GM19468 (cell line): ENCODE data around the gene FOSB.
A peak's percentile ranks its signal among the peaks of the same experiment; 100 is the strongest.
"Not testable (repeated sequence)": the region's sequence is repeated elsewhere in the genome, so short reads cannot be mapped to it uniquely, and the experiment has no call there.

Experiments used
- ATAC-seq: cut with Tn5 transposase; IDR thresholded peaks from one replicate; pipeline ENCODE4 v1.9.1; 2021; ENCODE audit warnings: mild to moderate bottlenecking, moderate library complexity, moderate number of reproducible peaks; ENCODE audit not compliant: unreplicated experiment; ENCODE audit errors: extremely low read depth

FOSB gene

DNA sequence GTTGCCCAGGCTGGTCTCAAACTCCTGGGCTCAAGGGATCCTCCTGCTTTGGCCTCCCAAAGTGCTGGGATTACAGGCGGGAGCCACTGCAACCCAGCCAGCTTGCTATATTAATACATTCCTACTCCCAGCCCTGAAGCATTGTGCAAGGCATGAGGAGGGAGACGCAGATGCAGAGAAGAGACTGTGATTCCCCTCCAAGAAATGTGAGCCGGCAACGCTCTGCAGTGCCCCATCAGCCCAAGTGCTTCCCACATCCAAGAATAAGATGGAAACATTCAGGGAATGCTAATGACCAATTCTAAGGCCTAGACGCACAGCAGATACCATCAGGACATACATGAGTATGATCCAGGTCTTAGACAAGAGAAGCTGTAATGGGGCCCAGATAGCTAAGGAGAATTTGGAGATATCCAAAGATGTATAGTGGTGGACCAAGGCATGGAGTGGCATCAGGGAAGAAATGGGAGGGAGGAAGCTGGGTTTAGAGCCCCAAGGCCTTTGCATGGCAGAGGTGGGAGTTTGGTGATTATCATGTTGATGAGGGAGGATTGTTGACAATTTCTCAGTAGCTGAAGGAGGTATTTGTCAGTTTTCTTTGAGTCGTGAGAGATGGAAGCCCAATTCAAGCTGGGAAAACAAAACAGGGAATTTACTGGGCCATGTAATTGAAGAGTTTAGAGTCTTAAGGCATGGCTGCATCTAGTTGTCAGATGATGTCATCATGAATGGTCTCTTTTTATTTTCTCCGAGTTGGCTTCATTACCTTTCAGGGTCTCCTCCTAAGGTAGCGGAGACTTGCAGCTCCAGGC, 33.3 kb downstream of the FOSB start:
- no peak for ATAC-seq

GRCh38 chr19:45501730-45502014, 33.9 kb downstream of the FOSB start:
- ATAC-seq = no peak

- ATAC-seq = no peak
These were observed 34.3 kb downstream of the FOSB start for GRCh38 chr19:45502111-45502510.

DNA sequence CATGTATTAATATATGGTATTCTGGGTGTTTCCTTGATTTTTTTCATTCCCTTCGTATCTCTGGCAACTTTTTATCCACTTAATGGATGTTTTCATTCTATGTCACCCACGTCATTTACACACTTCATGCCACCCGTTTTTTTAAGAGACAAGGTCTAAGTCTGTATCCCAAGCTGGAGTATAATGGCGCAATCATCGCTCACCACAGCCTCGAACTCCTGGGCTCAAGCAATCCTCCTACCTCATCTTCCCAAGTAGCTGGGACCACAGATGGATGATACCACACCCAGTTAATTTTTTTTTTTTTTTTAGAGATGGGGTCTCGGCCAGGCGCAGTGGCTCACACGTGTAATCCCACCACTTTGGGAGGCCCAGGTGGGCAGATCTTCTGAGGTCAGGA, 36.1 kb downstream of the FOSB start:
- no peak for ATAC-seq

DNA sequence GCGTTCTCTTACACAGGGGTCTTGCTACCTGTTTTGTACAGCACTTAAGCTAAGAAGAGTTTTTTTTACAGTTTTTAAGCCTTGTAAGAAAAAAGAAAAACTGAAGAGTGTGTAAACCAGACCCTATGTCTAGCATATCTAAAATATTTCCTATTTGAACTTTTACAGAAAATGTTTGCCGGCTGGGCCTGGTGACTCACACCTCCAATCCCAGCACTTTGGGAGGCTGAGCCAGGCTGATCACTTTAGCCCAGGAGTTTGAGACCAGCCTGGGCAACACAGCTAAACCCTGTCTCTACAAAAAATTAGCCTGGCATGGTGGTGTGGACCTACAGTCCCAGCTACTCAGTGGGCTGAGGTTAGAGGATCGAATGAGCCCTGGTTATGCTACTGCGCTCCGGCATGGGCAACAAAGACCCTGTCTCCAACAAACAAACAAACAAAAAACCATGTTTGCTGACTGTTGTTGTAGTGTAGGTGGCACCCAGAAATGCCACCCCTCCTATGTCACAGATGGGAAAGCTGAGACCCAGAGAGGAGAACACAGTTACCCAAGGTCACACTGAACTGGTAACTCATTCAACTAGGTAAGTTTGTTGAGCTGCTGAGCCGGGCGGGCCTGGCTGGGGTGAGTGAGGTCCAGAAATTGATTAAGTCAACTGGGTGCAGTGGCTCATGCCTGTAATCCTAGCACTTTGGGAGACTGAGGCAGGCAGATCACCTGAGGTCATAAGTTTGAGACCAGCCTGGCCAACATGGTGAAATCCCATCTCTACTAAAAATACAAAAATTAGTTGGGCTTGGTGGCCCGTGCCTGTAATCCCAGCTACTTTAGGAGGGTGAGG, 37.6 kb downstream of the FOSB start:
- ATAC-seq = no peak

- ATAC-seq = no peak
These were observed 38.1 kb downstream of the FOSB start for GRCh38 chr19:45505996-45506245.

DNA sequence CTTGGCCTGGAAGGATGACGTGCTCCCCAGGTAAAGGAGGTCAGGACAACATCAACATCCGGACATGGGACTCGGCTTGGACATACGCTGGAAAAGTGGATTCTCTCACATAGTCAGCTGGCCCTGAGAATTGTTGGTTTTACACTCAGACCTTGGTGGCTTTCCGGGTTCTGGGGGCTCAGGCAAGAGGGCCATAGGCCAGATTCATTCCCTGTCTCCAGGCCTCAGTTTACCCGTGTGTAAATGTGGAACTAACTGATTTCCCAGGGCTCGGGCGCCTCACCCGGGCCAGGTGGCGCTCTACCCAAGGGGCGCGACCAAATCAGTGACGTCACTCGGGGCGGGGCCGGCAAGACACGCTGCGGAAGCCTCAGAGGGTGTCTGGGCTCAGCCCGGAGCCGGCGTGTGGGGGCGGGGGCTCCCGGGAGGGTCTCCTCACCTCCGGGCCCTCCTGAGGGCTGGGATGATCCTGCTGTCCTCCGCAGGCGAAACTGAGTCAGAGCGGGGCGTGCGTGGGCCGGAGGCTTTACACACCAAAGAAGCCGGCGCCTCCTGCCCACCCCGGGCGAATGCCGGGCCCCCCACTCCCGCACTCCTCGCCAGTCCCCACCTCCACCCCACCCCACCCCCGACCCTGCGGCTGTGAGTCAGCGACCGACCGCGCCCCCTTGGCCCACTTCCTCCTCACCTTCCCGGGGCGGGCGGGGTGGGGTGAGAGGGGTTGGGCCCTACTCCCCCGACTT, 38.6 kb downstream of the FOSB start:
- no peak for ATAC-seq

DNA sequence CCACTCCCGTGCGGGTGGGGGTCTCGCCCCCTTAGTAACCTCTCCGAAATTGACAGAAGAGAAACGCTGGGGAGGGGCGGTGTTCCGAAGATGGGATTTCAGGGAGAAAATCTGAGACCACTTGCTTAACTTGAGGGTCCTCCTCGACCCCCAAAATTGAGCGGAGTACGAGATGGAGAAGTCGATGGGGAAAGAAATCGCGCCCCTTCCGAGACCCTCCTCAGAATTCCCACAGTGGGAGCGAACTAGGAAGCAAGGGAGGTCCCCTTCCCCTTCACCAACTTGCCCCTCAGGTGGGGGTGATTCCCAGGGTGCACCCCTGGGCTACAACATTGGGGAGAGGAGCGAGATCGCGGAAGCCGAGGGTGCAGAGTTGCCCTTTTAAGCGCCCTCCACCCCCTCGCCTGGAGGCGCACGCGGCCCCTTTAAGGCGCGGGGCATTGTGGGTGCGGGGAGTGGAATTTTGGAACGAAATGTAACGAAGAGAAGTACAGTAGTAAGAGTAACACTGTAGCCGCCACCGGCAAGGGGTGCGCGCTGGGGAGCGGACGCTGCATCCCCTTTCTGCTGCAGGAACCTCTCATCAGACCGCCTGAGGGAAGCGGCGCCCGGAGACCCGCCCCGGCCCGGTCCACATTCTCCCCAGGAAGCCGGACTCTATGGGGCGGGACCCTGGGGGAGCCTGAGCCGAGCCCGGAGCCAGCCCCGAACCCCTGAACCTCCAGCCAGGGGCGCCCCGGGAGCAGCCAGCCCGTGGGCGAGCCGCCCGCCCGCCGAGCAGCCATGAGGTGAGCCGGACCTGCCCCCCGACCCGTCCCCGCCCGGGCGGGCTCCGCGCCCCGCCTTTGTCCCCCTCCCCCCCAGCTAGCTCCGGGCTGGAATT, 39.4 kb downstream of the FOSB start, which contains the start of gene VASP:
TSS of gene VASP (plus strand) at position 491 of the 883 bp plus-strand sequence. CDS start at position 784, 293 bp downstream.
- peak; percentile 53 for ATAC-seq

DNA sequence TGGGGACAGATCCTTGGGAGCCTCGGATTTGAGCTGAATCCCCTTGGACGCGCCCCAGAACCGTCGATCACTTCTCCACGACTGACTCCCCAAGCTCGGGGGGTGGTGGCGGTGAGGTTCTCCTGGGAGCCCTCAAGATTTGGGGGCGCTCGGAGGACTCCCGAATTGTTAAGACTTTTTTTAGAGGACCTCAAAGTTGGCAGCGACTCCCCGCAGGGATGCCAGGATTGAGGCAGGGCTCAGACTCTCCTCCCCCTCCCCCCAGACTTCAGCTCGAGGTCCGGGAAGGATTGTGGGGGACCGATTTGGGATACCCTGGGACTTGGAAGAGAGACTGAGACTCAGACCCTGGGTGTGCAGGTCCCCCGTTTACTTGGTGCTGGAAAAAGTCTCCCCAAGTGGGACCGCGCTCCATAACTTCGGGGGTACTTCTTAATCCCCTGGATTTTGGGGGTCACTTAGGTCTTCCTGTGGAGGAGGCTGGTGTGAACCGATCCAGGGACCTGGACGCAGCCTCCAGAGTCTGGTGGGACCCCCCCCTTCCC, 40.1 kb downstream of the FOSB start:
- ATAC-seq = no peak

GRCh38 chr19:45508417-45508860, 40.6 kb downstream of the FOSB start:
- ATAC-seq = no peak

- no peak for ATAC-seq
These were observed 41.3 kb downstream of the FOSB start for GRCh38 chr19:45508861-45509691.

- no peak for ATAC-seq
These were observed 41.9 kb downstream of the FOSB start for GRCh38 chr19:45509692-45510015.

DNA sequence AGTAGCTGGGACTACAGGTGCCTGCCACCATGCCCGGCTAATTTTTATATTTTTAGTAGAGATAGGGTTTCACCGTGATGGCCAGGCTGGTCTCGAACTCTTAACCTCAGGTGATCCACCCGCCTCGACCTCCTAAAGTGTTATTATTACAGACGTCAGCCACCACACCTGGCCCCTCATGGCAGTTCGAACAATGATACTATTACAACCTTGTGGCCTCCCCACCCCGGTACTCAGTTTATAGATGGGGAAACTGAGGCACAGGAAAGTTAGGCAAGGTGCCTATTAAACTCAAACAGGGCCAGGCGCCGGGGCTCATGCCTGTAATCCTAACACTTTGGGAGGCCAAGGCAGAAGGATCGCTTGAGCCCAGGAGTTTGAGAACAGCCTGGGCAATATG, 42.6 kb downstream of the FOSB start:
- not testable (repeated sequence) for ATAC-seq

- ATAC-seq = no peak
These were observed 43.3 kb downstream of the FOSB start for GRCh38 chr19:45511074-45511473.

DNA sequence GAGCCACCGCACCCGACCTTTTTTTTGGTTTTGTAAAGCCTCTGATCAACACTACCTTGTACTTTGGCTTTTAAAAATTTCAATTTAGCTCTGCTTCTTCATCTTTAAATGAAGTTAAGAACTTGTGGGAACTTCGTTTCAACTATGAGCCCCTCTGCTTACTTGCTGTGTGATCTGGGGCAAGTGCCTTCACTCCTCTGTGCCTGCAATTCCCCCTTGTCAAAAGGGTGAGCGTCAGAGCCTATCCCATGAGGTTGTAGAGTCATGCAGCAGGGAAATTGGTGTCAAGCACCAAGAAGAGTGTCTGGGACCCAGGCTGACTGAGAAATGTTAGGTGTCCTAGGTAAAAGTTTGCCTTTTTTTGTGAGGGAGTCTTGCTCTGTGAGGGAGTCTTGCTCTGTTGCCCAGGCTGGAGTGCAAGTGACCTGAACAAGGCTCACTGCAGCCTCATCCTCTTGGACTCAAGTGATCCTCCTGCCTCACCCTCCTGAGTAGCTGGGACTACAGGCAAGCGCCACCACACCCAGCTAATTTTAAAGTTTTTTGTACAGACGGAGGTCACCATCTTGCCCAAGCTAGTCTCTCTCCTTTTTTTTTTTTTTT, 45.2 kb downstream of the FOSB start:
- ATAC-seq = no peak

DNA sequence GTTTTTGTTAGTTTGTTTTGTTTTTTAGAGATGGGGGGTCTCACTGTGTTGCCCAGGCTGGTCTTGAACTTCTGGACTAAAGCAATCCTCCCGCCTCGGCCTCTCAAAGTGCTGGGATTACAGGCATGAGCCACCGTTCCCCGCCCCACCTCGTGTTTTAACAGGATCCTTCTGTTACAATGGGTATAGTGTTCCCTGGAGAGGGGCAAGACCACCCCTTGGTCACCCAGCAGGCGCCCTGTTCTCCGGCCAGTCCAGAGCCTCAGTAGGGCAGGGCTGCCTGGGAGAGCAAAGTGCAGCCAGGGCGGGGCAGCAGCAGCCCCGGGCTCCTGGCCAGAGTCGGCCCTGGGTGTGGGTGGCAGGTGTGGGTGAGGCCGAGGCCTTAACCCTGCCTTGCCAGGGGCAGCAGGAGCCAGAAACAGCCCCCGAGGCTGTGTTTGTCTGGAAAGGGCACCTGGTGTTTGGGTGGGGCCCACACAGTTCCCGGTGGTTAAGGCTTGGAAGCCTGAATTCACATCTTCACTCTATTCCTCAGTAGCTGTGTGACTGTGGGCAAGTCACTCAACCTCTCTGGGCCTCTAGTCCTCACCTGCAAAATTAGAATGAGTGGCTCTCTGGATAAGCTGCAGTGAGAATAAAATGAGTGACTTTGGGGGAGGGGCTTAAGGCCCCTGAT, 46.7 kb downstream of the FOSB start:
- no peak for ATAC-seq

DNA sequence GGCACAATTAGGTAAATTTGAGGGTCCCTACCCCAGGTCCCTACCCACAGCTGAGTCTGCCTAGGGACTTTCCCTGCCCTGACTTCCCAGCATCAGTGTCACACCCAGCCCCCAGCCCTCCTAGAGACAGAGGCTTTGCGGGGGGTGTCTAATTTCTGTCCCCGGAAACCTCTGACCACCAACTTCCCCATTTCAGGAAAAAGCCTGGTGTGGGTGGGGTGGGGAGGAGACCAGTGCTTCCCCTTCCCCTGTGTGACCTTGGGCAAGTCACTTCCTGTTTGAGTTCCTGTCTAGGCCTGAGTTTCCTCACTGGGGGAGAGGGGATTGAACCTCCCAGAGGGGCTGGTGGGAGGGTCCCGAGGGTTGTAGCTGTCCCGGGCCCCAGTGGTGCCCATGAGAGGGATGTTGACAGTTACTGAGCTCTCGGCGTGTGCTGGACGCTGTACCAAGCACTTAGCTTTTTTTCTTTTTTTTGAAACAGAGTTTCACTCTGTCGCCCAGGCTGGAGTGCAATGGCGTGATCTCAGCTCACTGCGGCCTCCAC, 47.4 kb downstream of the FOSB start:
- ATAC-seq = no peak
